ENCODE results near the gene ANTKMT.

Gene ANTKMT

GRCh38 chr16:760065-760464 lies 39.1 kb downstream of the ANTKMT start:
- TF ChIP-seq, protein P1, sequence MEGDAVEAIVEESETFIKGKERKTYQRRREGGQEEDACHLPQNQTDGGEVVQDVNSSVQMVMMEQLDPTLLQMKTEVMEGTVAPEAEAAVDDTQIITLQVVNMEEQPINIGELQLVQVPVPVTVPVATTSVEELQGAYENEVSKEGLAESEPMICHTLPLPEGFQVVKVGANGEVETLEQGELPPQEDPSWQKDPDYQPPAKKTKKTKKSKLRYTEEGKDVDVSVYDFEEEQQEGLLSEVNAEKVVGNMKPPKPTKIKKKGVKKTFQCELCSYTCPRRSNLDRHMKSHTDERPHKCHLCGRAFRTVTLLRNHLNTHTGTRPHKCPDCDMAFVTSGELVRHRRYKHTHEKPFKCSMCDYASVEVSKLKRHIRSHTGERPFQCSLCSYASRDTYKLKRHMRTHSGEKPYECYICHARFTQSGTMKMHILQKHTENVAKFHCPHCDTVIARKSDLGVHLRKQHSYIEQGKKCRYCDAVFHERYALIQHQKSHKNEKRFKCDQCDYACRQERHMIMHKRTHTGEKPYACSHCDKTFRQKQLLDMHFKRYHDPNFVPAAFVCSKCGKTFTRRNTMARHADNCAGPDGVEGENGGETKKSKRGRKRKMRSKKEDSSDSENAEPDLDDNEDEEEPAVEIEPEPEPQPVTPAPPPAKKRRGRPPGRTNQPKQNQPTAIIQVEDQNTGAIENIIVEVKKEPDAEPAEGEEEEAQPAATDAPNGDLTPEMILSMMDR (conservative IDR thresholded peaks at IDR 0.05; ENCODE audit: control insufficient read depth, insufficient read depth, low read depth, low read length) = no peak
- no peak for DNase-seq (ENCODE audit: low read depth)
- H3K4me3 ChIP-seq (ENCODE audit: control insufficient read depth, low read depth, low read length) = no peak overlapping the region

GRCh38 chr16:760545-761343 lies 39.8 kb downstream of the ANTKMT start, which contains the start of gene MSLN:
Gene MSLN (plus strand): TSS chr16:760734. CDS start chr16:762681, 1,947 bp downstream.
- TF ChIP-seq, protein P1 (conservative IDR thresholded peaks at IDR 0.05; ENCODE audit: control insufficient read depth, insufficient read depth, low read depth, low read length) = no peak
- DNase-seq (ENCODE audit: low read depth) = no peak
- H3K4me3 ChIP-seq (ENCODE audit: control insufficient read depth, low read depth, low read length) = no peak within 1 kb of the TSS

DNA sequence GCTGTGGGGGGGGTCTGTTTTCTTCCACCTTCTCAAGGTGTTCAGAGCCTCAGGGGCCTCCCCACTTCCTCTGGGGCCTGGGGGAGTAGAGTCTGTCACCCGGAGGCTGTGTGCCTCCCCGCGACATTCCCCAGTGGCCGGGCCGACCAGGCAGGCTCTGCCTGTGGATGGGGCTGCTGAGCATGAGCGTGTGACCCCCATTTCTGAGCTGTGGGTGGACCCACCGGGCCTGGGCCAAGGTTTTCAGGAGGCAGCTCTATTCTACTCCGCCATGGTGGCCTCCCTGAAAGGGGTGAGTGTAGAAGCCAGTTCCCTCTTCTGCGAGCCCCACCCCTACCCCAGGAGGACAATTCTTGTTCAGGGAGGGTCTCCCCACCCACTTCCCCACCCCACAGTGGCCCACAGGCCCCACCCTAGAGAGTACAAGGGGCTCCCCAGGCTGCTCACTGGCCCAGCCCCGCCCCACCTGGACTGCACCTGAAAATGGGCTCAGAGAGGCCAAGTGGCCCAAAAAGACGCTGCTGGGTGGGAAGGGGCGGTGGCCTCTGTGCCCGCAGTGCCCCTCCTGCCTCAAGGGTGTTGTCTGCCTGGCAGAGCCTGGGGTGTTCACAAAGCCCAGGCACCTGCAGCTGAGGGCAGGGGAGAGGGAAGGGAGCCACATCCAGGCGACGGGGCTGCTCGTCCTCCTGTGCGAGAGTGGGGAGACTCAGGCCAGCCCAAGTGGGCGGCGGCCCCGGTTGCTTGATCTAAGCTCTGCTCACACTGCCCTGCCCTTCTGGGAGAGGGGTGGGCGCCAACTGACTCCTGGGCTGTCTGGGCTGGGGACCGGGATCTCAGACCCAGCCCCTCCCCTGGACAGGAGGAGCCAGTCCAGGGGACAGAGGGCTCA lies 40.9 kb downstream of the ANTKMT start:
- H3K4me3 ChIP-seq (ENCODE audit: control insufficient read depth, low read depth, low read length) = no peak overlapping the region
- TF ChIP-seq, protein P1 (conservative IDR thresholded peaks at IDR 0.05; ENCODE audit: control insufficient read depth, insufficient read depth, low read depth, low read length) = no peak
- DNase-seq (ENCODE audit: low read depth) = no peak

DNA sequence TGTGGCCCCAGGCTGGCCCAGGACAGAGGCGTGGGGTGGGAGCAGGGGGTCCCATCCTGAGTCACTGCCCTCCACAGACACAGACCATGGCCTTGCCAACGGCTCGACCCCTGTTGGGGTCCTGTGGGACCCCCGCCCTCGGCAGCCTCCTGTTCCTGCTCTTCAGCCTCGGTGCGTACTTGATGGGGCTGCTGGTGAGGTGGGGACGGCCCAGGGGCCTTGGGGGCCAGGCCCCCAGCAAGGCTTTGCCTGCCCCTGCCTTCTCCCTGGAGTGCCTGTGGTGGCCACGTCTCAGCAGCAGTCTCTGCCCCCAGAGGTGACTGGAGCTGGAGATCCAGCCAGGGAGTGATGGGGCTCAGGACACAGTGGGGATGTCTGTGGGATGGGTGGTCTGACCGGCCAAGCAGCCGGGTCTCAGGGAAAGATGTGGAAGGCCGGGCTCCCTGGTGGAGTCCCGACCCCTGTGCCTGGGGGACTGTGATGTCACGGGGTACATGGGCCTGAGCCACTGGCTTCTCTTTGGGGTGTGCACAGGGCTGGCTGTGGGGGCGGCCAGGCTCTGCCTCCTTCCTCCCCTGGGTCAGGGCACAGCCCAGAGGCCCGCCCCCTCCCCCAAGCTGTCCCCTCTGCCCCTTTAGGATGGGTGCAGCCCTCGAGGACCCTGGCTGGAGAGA lies 41.8 kb downstream of the ANTKMT start:
- DNase-seq (ENCODE audit: low read depth) = no peak
- H3K4me3 ChIP-seq (ENCODE audit: control insufficient read depth, low read depth, low read length) = no peak overlapping the region
- TF ChIP-seq, protein P1 (conservative IDR thresholded peaks at IDR 0.05; ENCODE audit: control insufficient read depth, insufficient read depth, low read depth, low read length) = no peak

GRCh38 chr16:763369-764183 lies 42.6 kb downstream of the ANTKMT start:
- TF ChIP-seq, protein P1 (conservative IDR thresholded peaks at IDR 0.05; ENCODE audit: control insufficient read depth, insufficient read depth, low read depth, low read length) = no peak

More at GRCh38 chr16:763369-764183, 42.6 kb downstream of the ANTKMT start:
- DNase-seq (ENCODE audit: low read depth) = no peak
- no peak overlapping the region for H3K4me3 ChIP-seq (ENCODE audit: control insufficient read depth, low read depth, low read length)

All from fibroblast of mammary gland (primary cell).